Erythroblast (primary cell): ENCODE data around the gene RRP8.
A peak's percentile ranks its signal among the peaks of the same experiment; 100 is the strongest.

Experiments
- GATA1 ChIP-seq: IDR thresholded peaks from 2 replicates; pipeline ENCODE4 v1.6.1; 2011; ENCODE audit warnings: low read depth, mild to moderate bottlenecking, control low read depth, low read length, moderate library complexity
- POLR2A ChIP-seq: IDR thresholded peaks from 2 replicates; pipeline ENCODE4 v1.6.1; 2011; ENCODE audit warnings: mild to moderate bottlenecking, low read length

- TF ChIP-seq POLR2A (peak; percentile 79), GATA1 (no peak)
These were observed at the start of gene RRP8, which contains the start of gene ILK for GRCh38 chr11:6603287-6604080.
